SKM-1 treated with dmso at 0.1 percent for 144 hours (cell line): ENCODE data around the gene CRACR2B.

Experiments used
- DNase-seq: peaks from one replicate; lab custom pipeline; 2025; ENCODE audit not compliant: unreplicated experiment; lab: John Stamatoyannopoulos, UW

CRACR2B gene

GRCh38 chr11:838441-839279 lies 10.9 kb downstream of the CRACR2B start:
- no peak for DNase-seq

GRCh38 chr11:839280-839623 lies 11.5 kb downstream of the CRACR2B start:
- no peak for DNase-seq

GRCh38 chr11:839875-840617 lies 12.3 kb downstream of the CRACR2B start:
- peak; percentile 45 for DNase-seq

- no peak for DNase-seq
These were observed 14.3 kb downstream of the CRACR2B start for GRCh38 chr11:841981-842369.

GRCh38 chr11:842370-843002 lies 14.8 kb downstream of the CRACR2B start, which contains the start of the genes POLR2L and TSPAN4:
Gene POLR2L (minus strand): TSS chr11:842529. CDS start chr11:842508, 21 bp downstream.
Gene TSPAN4 (plus strand): TSS chr11:842852. CDS start chr11:850305, 7,453 bp downstream.
- peak; percentile 71 for DNase-seq

GRCh38 chr11:843086-843734 lies 15.5 kb downstream of the CRACR2B start:
- DNase-seq, result no peak

GRCh38 chr11:843818-844692 lies 16.3 kb downstream of the CRACR2B start:
- peak; percentile 41 for DNase-seq

GRCh38 chr11:844693-845644 lies 17.2 kb downstream of the CRACR2B start:
- no peak for DNase-seq

- no peak for DNase-seq
These were observed 18.3 kb downstream of the CRACR2B start for GRCh38 chr11:845872-846495.

GRCh38 chr11:846496-847098 lies 18.9 kb downstream of the CRACR2B start:
- DNase-seq, result no peak

- DNase-seq, result no peak
These were observed 20.2 kb downstream of the CRACR2B start for GRCh38 chr11:847876-848275.

- no peak for DNase-seq
These were observed 20.7 kb downstream of the CRACR2B start for GRCh38 chr11:848380-848931.

- DNase-seq, result no peak
These were observed 21.5 kb downstream of the CRACR2B start for GRCh38 chr11:849104-849824.

GRCh38 chr11:849951-850774 lies 22.4 kb downstream of the CRACR2B start:
- DNase-seq, result no peak

- no peak for DNase-seq
These were observed 23.4 kb downstream of the CRACR2B start for GRCh38 chr11:850775-851763.
